ENCODE measurements around the gene CYLD. TPM values are rescaled to one million over a fixed set of nuclear protein-coding genes. Genes with fewer than 3 reads are reported as not detected.

Gene CYLD
- total and polyA plus RNA-seq, 3 donors from 2014 or later: 37.4 to 89.3 (median 48.4) TPM

DNA sequence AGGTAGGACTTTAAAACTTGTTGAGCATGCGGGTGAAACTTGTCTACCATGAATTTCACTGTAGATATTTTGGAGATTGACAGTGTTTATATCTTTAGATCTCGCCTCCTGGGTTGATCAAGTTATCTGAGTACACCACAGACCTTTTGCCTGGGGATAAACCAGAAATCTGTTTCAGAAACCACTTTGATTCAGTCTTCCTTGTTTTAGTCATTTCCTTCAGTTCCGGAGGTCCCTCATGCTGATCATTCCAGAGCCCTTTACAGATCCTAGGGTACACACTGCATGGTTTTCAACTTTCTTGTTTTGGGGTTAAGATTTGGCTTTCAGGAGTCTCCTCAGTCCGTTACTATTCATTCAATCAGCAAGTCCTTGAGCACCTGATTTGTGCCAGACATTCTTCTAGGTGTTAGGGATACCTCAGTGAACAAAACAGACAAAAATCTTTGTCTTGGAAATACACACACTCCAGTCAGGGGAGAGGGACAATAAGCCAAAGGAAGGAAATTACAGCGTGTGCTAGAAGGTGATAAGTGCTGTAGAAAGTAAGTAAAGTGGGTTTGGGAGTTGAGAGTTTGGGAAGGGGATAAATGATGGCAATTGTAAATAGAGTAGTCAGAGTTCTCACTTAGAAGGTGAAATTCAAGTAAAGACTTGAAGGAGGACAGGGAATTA, 36.3 kb upstream of the CYLD start:
- DNase-seq: no peak
- no peaks in the 10 kb centered on the region for H3K36me3 ChIP-seq (ENCODE audit: low read depth, missing control alignments)
- 78 to 91% methylated on average over 5 of the region's 5 CpGs for WGBS, 2 donors
- H3K4me3 ChIP-seq: no peak overlapping the region
- H3K27me3 ChIP-seq: no peaks in the 10 kb centered on the region
- no peak overlapping the region for H3K27ac ChIP-seq
- H3K9me3 ChIP-seq: no peaks in the 10 kb centered on the region
- no peaks in the 10 kb centered on the region for H3K4me1 ChIP-seq
- TF ChIP-seq, protein P1, sequence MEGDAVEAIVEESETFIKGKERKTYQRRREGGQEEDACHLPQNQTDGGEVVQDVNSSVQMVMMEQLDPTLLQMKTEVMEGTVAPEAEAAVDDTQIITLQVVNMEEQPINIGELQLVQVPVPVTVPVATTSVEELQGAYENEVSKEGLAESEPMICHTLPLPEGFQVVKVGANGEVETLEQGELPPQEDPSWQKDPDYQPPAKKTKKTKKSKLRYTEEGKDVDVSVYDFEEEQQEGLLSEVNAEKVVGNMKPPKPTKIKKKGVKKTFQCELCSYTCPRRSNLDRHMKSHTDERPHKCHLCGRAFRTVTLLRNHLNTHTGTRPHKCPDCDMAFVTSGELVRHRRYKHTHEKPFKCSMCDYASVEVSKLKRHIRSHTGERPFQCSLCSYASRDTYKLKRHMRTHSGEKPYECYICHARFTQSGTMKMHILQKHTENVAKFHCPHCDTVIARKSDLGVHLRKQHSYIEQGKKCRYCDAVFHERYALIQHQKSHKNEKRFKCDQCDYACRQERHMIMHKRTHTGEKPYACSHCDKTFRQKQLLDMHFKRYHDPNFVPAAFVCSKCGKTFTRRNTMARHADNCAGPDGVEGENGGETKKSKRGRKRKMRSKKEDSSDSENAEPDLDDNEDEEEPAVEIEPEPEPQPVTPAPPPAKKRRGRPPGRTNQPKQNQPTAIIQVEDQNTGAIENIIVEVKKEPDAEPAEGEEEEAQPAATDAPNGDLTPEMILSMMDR (IDR thresholded peaks at IDR 0.05): no peak
- no peak for TF ChIP-seq POLR2A (IDR thresholded peaks at IDR 0.05)
- intact Hi-C loops (cut with DNase I; ENCODE audit: low total_unique reads): no loop called here

DNA sequence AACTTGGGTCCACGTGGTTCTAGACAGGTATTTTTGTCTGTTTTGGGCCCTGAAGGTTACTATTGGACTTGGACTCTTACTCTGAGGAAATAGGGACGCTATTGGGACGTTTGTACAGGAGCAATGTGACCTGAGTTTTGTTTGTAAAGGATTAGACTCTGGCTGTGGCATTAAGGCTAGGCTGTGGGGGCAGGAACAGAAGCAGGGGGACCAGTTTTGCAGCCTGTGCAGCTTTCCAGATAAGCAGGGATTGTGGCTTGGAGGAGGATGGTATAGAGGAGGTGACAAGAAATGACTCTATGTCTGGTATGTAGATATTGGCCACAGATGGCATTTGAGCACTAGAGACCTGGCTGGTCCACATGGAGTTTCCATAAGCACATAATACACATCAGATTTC, 35.6 kb upstream of the CYLD start:
- Histone ChIP-seq H3K36me3 (ENCODE audit: low read depth, missing control alignments) (no peaks in the 10 kb centered on the region), H3K9me3 (no peaks in the 10 kb centered on the region), H3K27ac (no peak overlapping the region), H3K4me1 (no peaks in the 10 kb centered on the region), H3K4me3 (no peak overlapping the region), H3K27me3 (no peaks in the 10 kb centered on the region)
- intact Hi-C loops (cut with DNase I; ENCODE audit: low total_unique reads): no loop called here
- no peak for DNase-seq
- 76 to 81% methylated on average over 3 of the region's 3 CpGs for WGBS, 2 donors
- no peak for TF ChIP-seq POLR2A (IDR thresholded peaks at IDR 0.05)
- TF ChIP-seq, protein P1 (IDR thresholded peaks at IDR 0.05): no peak

- Histone ChIP-seq H3K9me3 (no peaks in the 10 kb centered on the region), H3K4me1 (no peaks in the 10 kb centered on the region), H3K27me3 (no peaks in the 10 kb centered on the region), H3K36me3 (ENCODE audit: low read depth, missing control alignments) (no peaks in the 10 kb centered on the region), H3K4me3 (no peak overlapping the region), H3K27ac (no peak overlapping the region)
- intact Hi-C loops (cut with DNase I; ENCODE audit: low total_unique reads): no loop called here
- DNase-seq: no peak
- 83 to 92% methylated on average over 10 of the region's 10 CpGs for WGBS, 2 donors
- TF ChIP-seq POLR2A (IDR thresholded peaks at IDR 0.05): no peak
- TF ChIP-seq, protein P1 (IDR thresholded peaks at IDR 0.05): no peak
Measured at GRCh38 chr16:50708373-50709060, 33.4 kb upstream of the CYLD start.

- Histone ChIP-seq H3K9me3 (no peaks in the 10 kb centered on the region), H3K27me3 (no peaks in the 10 kb centered on the region), H3K27ac (no peak overlapping the region), H3K36me3 (ENCODE audit: low read depth, missing control alignments) (no peaks in the 10 kb centered on the region), H3K4me1 (no peaks in the 10 kb centered on the region), H3K4me3 (no peak overlapping the region)
- intact Hi-C loops (cut with DNase I; ENCODE audit: low total_unique reads): no loop called here
- WGBS, 2 donors: 80% methylated on average over 8 of the region's 8 CpGs
- no peak for DNase-seq
- TF ChIP-seq POLR2A (IDR thresholded peaks at IDR 0.05): no peak
- TF ChIP-seq, protein P1 (IDR thresholded peaks at IDR 0.05): no peak
Measured at GRCh38 chr16:50709061-50709684, 32.7 kb upstream of the CYLD start.
